Measurements from ENCODE around the gene UBASH3A. TPM values are rescaled to one million over a fixed set of nuclear protein-coding genes. Genes with fewer than 3 reads are reported as not detected.

Gene UBASH3A
- total RNA-seq, 1 experiment from 2014 or later = not detected

GRCh38 chr21:42362198-42362597 is 41.5 kb upstream of the UBASH3A start:
- no peaks in the 10 kb centered on the region for H3K9me3 Mint-ChIP-seq (ENCODE audit: unreplicated experiment)
- no peak for TF ChIP-seq CTCF (IDR thresholded peaks at IDR 0.05; ENCODE audit: unreplicated experiment)
- peaks cover 20% of the 10 kb centered on the region for H3K27me3 Mint-ChIP-seq (ENCODE audit: insufficient read depth, unreplicated experiment)
- H3K4me1 Mint-ChIP-seq (ENCODE audit: insufficient read depth, unreplicated experiment) = no peaks in the 10 kb centered on the region
- no peaks in the 10 kb centered on the region for H3K36me3 Mint-ChIP-seq (ENCODE audit: insufficient read depth, unreplicated experiment)
- DNase-seq (ENCODE audit: unreplicated experiment) = no peak
- ChIA-PET CTCF (interaction anchor here (0.6 kb wide), 1 partner anchor 28 kb away, joined by 3 read pairs; no protein-coding TSS in a partner anchor), POLR2A (no interaction called here)
- H3K27ac Mint-ChIP-seq (ENCODE audit: low read depth, unreplicated experiment) = no peak overlapping the region
- BruUV-seq (replicated peaks) = no TSS peak
- intact Hi-C loops (cut with micrococcal nuclease) = no loop called here
- H3K4me3 Mint-ChIP-seq (ENCODE audit: unreplicated experiment) = no peak overlapping the region

GRCh38 chr21:42362700-42363099 is 41.0 kb upstream of the UBASH3A start:
- ChIA-PET POLR2A (no interaction called here), CTCF (interaction anchor here (0.6 to 1.5 kb wide), 2 partner anchors 18 to 220 kb away, joined by 4 to 7 read pairs; no protein-coding TSS in a partner anchor)
- no peaks in the 10 kb centered on the region for H3K4me1 Mint-ChIP-seq (ENCODE audit: insufficient read depth, unreplicated experiment)

GRCh38 chr21:42363312-42363711 is 40.4 kb upstream of the UBASH3A start:
- no peaks in the 10 kb centered on the region for H3K4me1 Mint-ChIP-seq (ENCODE audit: insufficient read depth, unreplicated experiment)
- intact Hi-C loops (cut with micrococcal nuclease) = no loop called here
- H3K36me3 Mint-ChIP-seq (ENCODE audit: insufficient read depth, unreplicated experiment) = no peaks in the 10 kb centered on the region
- BruUV-seq (replicated peaks) = no TSS peak
- no peak overlapping the region for H3K4me3 Mint-ChIP-seq (ENCODE audit: unreplicated experiment)
- ChIA-PET POLR2A (no interaction called here), CTCF (interaction anchor here (1.5 kb wide), 1 partner anchor 18 kb away, joined by 4 read pairs; no protein-coding TSS in a partner anchor)
- peaks cover 20% of the 10 kb centered on the region for H3K27me3 Mint-ChIP-seq (ENCODE audit: insufficient read depth, unreplicated experiment)
- no peaks in the 10 kb centered on the region for H3K9me3 Mint-ChIP-seq (ENCODE audit: unreplicated experiment)
- H3K27ac Mint-ChIP-seq (ENCODE audit: low read depth, unreplicated experiment) = no peak overlapping the region
- DNase-seq (ENCODE audit: unreplicated experiment) = no peak
- no peak for TF ChIP-seq CTCF (IDR thresholded peaks at IDR 0.05; ENCODE audit: unreplicated experiment)

More at GRCh38 chr21:42362700-42363099, 41.0 kb upstream of the UBASH3A start:
- Mint-ChIP-seq H3K9me3 (ENCODE audit: unreplicated experiment) (no peaks in the 10 kb centered on the region), H3K27me3 (ENCODE audit: insufficient read depth, unreplicated experiment) (peaks cover 20% of the 10 kb centered on the region), H3K36me3 (ENCODE audit: insufficient read depth, unreplicated experiment) (no peaks in the 10 kb centered on the region), H3K4me3 (ENCODE audit: unreplicated experiment) (no peak overlapping the region), H3K27ac (ENCODE audit: low read depth, unreplicated experiment) (no peak overlapping the region)
- no peak for DNase-seq (ENCODE audit: unreplicated experiment)
- no TSS peak for BruUV-seq (replicated peaks)
- no peak for TF ChIP-seq CTCF (IDR thresholded peaks at IDR 0.05; ENCODE audit: unreplicated experiment)
- intact Hi-C loops (cut with micrococcal nuclease) = no loop called here

GRCh38 chr21:42364304-42364865 is 39.3 kb upstream of the UBASH3A start:
- BruUV-seq (replicated peaks) = no TSS peak
- no peak overlapping the region for H3K27ac Mint-ChIP-seq (ENCODE audit: low read depth, unreplicated experiment)
- no peaks in the 10 kb centered on the region for H3K9me3 Mint-ChIP-seq (ENCODE audit: unreplicated experiment)
- peaks cover 20% of the 10 kb centered on the region for H3K27me3 Mint-ChIP-seq (ENCODE audit: insufficient read depth, unreplicated experiment)
- intact Hi-C loops (cut with micrococcal nuclease) = no loop called here
- no peaks in the 10 kb centered on the region for H3K36me3 Mint-ChIP-seq (ENCODE audit: insufficient read depth, unreplicated experiment)
- H3K4me3 Mint-ChIP-seq (ENCODE audit: unreplicated experiment) = no peak overlapping the region
- TF ChIP-seq CTCF (IDR thresholded peaks at IDR 0.05; ENCODE audit: unreplicated experiment) = no peak
- no peaks in the 10 kb centered on the region for H3K4me1 Mint-ChIP-seq (ENCODE audit: insufficient read depth, unreplicated experiment)
- ChIA-PET CTCF (no interaction called here), POLR2A (no interaction called here)
- DNase-seq (ENCODE audit: unreplicated experiment) = no peak

Measured in MCF 10A (cell line).